ENCODE results near the gene DTWD2. TPM values are rescaled to one million over a fixed set of nuclear protein-coding genes. Genes with fewer than 3 reads are reported as not detected.

Gene DTWD2
- total RNA-seq, 6 experiments from 2014 or later, result 4.9 to 7.3 (median 5.6) TPM

GRCh38 chr5:118791926-118792734 lies 196.2 kb downstream of the DTWD2 start:
- peak; percentile 89 for TF ChIP-seq CTCF (IDR thresholded peaks at IDR 0.05)
- DNase-seq, result peak; percentile 72
- no peaks in the 10 kb centered on the region for H3K9me3 Mint-ChIP-seq
- H3K4me3 Mint-ChIP-seq, result peak overlapping the region; percentile 73
- peaks cover 16% of the 10 kb centered on the region for H3K4me1 Mint-ChIP-seq (ENCODE audit: low read depth)
- H3K27ac Mint-ChIP-seq, result peak overlapping the region; percentile 36; the same call in 1 of the 2 replicates
- no peaks in the 10 kb centered on the region for H3K27me3 Mint-ChIP-seq (ENCODE audit: insufficient read depth)
- no peaks in the 10 kb centered on the region for H3K36me3 Mint-ChIP-seq (ENCODE audit: low read depth)

- Mint-ChIP-seq H3K4me1 (ENCODE audit: low read depth) (peaks cover 16% of the 10 kb centered on the region), H3K9me3 (no peaks in the 10 kb centered on the region), H3K27me3 (ENCODE audit: insufficient read depth) (no peaks in the 10 kb centered on the region), H3K4me3 (no peak overlapping the region), H3K27ac (no peak overlapping the region), H3K36me3 (ENCODE audit: low read depth) (no peaks in the 10 kb centered on the region)
- no peak; the same call in 1 of the 2 replicates for TF ChIP-seq CTCF (IDR thresholded peaks at IDR 0.05)
- peak; percentile 3 for DNase-seq
Measured at GRCh38 chr5:118789366-118789765, 199.0 kb downstream of the DTWD2 start.

- DNase-seq, result no peak
- Mint-ChIP-seq H3K36me3 (ENCODE audit: low read depth) (no peaks in the 10 kb centered on the region), H3K9me3 (no peaks in the 10 kb centered on the region), H3K4me3 (no peak overlapping the region), H3K27ac (no peak overlapping the region), H3K4me1 (ENCODE audit: low read depth) (peaks cover 16% of the 10 kb centered on the region), H3K27me3 (ENCODE audit: insufficient read depth) (no peaks in the 10 kb centered on the region)
- TF ChIP-seq CTCF (IDR thresholded peaks at IDR 0.05), result no peak
Measured at GRCh38 chr5:118788351-118788750, 200.0 kb downstream of the DTWD2 start.

Small RNA genes within 50 kb of the gene (microRNA-seq; reads per million reads assigned to microRNA genes)
- gene MIR1244-2, result not detected

Other genes starting within 250 kb of the DTWD2 start
- gene DMXL1, start 82.5 kb upstream of the DTWD2 start, total RNA-seq (2021; fragmentation: NEBNext Ultra II Directional; extraction: Animal tissue kit (Norgen Biotek cat#: 25700)), result 10 to 100 TPM; 19.8 to 23.1 (median 21.5) TPM